GM21576 (cell line): ENCODE measurements around the gene TIPARP.

Experiments
- ATAC-seq: cut with Tn5 transposase; IDR thresholded peaks from one replicate; pipeline ENCODE4 v1.9.1; 2021; ENCODE audit warnings: mild to moderate bottlenecking, moderate library complexity; ENCODE audit not compliant: unreplicated experiment

Gene TIPARP, protein sequence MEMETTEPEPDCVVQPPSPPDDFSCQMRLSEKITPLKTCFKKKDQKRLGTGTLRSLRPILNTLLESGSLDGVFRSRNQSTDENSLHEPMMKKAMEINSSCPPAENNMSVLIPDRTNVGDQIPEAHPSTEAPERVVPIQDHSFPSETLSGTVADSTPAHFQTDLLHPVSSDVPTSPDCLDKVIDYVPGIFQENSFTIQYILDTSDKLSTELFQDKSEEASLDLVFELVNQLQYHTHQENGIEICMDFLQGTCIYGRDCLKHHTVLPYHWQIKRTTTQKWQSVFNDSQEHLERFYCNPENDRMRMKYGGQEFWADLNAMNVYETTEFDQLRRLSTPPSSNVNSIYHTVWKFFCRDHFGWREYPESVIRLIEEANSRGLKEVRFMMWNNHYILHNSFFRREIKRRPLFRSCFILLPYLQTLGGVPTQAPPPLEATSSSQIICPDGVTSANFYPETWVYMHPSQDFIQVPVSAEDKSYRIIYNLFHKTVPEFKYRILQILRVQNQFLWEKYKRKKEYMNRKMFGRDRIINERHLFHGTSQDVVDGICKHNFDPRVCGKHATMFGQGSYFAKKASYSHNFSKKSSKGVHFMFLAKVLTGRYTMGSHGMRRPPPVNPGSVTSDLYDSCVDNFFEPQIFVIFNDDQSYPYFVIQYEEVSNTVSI

DNA sequence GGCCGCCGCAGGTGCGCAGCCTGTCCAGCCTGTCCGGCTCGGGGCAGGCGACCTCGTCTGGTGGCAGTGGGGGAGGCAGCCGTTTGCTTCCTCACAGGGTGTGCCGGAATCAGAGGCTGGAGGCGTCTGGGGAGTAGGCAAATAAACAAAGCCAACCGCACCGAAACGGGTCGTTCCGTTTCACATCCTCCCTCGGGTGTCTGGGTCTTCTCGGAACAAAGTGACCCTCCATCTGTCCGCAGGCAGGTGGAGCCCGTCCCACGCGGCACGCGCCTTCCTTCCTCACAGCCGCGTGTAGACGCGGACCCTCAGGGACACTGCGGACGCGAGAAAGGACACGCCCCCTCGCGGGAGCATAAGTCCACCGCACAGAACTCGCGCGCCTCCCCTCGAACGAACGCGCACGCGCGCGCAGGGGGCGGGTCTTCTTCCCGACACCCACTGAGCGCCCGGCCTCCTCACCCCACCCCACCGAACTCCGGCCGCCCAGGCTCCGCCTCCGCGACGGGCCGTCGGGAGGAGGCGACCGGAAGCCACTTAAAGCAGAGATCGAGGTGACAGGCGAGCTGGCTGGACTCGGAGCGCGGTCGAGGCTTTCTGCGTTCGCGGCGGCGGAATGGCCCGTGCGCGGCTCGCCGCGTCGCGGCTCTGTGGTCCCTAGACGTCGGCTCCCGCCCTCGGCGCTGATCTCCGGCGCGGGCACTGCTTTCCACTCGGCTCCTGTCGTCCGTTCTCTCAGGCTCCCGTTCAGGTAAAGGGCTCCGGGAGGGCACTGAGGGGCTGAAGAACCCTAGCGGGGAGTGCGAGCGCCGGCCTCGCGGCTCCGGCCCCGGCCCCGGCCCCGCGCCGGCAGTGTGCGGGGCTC is at the start of gene TIPARP:
Gene TIPARP, plus strand, starts transcription at position 545 of the 865 bp plus-strand sequence. CDS start 3,108 bp downstream, outside the sequence.
- ATAC-seq = peak; percentile 84

DNA sequence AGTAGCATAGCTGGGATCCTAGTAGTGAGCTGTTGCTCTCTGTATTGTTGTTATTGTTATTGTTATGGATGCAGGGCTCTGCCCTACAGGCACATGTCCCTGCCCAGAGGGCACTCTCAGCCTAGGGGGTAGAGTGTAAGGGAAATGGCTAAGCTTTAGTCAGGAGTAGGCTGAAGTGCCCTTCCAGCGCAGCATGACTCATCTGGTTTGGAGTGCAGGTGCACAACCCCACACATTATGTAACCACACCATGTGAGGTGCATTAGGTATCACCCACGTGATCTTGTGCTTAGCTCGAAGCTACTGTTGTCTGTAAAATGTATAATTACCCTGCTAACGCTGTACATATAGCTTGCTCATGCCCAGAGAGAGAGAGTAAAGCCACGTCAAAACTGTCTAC is 48.3 kb upstream of the TIPARP start:
- ATAC-seq = no peak

DNA sequence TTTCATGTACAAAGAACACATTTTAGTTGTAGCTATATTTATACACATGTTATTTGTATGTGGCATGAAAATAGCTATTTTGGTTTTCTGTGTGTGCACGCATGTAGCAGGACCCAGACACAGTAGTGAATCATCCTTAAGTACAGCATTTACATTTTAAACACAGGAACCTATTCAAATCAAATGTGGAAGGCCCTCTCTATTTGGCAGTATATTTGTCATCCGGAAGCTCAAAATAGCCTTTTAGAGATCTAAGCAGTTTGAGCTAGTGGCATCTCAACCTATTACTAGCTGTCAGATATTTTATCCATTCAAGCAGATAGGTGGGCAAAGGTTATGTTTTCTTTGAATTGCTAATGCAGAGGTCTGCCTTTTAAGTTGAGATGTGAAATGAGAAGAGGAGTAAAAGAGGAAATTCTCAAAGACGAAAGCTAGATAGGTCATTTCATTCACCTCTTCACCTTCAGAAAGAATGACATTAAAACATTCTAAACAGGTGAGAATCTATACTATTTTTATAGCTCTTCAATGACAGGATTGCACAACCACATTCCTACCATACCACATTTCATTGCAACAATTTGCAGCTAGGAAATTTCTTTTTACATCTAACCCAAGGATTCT is 46.3 kb upstream of the TIPARP start:
- ATAC-seq = no peak

DNA sequence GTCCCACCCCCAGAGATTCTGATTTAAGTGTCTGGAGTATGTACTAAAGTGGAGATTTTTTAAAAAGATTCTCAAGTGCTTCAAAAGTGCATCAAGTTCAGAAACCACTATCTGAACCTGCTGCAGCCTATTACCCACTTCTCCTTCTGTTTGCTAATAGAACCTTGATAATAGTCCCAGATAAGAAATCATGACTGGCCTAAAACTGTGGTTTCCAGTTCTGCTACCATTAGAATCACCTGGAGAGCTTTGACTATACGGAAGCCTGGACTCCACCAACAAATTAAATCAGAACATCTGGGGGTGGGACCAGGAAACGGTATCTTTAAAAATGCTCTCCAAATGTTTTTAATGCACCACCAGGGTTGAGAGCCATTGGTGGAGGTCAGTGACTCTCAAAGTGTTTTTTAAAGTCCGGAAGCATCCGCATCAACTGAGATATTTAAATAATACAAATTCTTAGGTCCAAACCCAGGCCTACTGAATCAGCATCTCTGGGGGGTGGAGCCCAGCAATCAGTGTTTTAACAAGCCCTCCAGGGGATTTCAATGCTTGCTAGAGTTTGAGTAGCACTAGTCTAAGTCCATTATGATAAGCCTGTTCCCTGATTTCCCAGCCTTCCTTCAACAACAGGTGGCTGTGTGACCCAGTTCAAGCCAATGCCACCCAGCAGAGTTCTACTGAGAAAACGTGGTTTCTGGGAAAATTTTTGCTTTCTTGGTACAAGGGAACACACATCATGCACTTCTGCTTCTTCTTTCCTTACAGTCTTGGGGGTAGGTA is 45.4 kb upstream of the TIPARP start:
- no peak for ATAC-seq

DNA sequence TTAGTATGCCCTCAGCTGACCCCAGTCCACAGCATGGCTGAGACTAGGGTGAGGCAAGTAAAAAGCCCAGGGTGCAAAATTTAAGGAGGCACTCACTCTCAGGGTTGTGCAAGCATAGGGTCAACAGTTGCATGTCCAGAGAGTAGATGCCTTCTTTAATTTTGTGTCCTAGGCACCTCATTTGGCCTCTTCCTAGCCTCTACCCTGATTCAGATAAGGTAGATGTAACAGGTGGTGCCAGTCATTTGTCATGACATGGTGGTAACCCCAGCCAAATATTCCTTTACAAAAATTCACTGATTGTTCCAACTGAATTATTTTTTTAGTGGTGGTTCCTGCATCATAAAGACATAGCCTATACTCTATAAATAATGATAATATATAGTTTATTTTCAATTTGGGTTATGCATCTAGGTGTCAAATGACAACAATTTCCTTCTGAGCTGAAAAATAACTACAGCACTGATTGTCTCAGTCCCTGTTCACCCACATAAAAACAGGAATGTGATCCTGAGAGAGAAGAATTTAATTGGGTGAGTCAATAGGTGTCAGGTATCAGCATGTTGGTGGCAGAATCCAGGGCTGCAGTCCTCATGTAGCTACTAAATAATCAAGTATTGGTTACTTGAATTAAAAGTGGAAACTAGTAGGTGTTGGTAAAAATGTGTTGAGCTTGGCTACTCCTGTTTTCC is 44.2 kb upstream of the TIPARP start:
- ATAC-seq = no peak

DNA sequence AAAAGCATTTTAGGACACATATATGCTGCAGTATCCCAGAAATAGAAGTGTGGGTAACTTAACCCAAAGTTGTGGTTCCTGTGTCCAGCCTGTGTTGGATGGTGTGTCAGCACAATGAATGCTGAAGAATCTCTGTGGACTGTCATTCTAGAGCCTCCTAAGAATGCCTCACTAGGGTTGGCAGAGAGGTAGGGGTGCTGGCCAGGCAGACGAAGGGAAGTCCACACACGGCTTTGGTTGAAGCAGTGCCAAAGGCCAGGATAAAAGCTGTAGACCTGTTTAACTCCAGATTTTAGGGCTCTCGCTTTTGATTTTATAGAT is 43.7 kb upstream of the TIPARP start:
- ATAC-seq = no peak

DNA sequence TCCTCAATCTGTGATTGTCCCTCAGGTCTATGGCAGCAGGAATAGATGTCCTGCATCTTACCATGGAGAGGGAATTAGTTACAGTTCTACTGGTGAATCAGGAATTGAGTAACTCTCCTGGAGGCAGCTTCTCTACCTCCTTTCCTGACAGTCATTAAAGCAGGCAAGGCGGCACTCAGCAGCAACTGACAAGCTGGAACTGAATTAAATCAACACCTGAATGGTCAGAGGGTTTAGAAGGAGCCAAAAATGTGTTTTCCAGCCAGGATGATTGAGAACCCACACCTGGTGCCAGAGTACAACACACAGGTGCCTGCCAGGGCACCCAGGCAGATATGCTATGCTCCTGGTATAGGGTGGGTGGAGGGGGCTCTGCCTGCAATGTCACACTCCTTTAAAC is 43.1 kb upstream of the TIPARP start:
- ATAC-seq = no peak

DNA sequence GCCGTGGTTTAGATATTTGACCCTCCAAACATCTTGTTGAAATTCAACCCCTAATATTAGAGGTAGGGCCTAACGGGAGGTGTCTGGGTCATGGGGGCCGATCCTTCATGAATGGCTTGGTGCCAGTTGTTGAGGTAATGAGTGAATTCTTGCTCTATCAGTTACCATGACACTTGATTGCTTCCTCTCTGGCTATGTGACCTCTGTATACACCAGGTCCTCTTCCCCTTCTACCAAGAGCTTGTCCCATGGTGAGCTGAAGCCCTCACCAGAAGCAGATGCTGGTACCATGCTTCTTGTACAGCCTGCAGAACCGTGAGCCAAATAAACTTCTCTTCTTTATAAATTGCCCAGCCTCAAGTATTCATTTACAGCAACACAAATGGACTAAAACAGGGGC is 41.8 kb upstream of the TIPARP start:
- no peak for ATAC-seq

DNA sequence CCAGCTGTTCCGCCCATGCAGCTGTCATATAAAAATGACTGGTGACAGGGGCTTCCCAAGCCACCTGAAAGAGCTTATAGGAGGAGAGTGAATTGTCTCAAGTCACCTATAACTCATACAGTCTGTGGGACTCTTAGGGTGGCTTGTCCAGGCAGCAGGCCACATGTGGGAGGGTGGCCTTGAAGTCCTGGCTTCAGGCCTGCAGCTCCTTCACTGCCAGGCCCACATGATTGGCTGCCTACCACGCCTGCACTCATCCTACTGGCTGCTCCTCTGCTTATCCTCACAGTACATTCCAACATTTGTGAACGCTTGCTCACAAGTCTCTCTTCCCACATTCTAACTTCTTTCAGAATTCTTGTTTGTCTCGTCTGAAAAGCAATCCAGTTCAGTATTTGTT is 41.1 kb upstream of the TIPARP start:
- ATAC-seq = no peak

DNA sequence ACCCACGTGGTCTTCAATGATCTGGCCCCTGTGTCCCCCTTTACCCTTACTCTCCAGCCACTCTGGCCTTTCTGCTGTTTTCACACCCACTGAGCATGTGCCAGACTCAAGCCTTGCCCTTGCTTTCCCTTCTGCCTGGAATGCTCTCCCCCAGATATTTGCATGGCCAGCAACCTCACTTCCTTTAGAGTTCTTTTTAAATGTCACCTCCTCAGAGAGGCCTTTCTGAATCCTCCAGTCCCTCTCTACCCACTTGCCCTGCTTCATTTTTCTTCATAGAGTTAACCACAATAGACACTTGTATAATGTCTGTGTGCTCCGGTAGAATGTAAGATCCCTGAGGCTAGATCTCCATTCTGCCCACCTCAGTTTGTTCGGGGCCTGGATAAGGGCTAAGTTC is 39.4 kb upstream of the TIPARP start:
- ATAC-seq = no peak

DNA sequence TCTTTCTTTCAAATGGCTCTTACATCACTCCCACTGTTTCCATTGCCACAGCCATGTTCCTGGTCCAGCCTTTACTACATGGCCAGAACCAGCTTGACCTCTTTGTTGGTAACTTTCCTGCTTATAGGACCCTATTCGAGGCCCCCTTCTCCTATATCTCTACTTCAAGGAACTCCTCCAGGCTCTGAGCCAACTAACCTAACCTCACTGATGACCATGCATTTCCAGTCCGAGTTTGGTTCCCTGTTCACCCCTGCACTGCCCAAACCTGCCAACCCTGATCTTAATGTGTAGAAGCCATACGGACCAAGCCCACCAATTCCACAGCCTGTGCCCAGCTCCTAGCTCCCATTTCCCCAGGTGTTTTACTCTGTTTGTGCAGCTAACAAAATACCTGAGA is 38.4 kb upstream of the TIPARP start:
- ATAC-seq = no peak

DNA sequence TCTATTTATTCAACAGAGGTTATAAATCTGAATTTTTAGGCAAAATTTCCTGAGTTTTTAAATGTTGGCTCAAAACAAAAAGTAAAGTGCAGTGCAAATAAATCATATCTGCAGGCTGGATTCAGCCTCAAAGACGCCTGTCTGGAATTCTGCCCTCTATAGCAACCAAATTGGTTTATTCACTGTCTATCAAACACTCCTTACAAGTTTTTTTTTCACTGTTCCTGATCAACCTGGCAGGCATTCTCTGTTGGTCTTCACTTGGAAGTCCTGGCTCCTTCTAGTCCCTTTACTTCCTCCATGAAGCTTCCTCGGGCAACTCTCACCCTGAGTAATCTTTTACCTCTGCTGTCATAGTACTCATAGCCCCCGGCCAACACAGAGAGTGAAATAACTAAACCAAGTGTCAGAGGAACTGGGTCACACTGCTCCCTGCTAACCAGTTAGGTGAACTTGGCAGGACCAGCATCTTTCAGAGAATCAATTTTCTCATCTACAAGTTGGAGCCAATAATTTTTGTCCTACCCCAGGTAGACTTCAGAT is 36.8 kb upstream of the TIPARP start:
- no peak for ATAC-seq

DNA sequence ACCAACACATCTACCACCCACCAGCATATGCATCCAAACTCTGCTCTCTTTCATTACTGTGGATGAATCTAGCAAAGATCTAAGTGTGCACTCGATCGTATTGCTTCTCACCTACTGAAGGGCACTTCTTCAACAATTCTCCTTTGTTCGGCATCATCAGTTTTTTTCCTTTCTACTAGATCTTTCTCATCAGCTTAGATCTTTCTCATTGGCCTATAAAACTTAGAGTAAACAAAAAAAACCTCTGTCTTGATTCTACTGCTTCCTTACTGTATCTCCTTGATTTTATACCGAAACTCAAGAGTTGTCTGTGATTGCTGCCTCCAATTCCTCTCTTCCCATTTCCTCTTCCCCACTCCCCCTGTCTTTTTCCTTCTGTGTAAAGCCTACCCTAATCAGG is 36.1 kb upstream of the TIPARP start:
- ATAC-seq = no peak

DNA sequence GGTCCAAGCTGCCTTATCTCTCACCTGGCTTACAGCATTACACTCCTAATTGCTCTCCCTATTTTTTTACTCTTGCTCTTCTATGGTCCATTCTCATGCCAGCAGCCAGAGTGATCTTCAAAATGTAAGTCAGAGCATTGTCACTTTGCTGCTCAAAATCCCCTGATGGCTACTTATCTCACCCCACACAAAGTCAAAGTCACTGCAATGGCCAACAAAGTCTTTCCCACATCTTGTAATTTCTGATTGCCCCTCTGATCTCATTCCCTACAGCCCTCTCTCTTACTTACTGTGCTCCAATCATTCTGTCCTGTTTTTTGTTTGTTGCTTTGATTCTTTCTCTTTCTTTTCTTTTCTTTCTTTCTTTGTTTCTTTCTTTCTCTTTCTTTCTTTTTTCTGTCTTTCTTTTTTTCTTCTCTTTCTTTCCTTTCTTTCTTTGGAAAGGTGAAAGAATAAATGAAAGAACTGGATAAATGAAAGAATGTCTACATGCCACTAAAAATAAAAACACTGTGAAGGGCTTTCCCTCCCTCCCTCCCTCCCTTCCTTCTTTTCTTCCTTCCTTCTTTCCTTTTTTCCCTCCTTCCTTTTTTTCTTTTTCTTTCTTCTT is 34.9 kb upstream of the TIPARP start:
- ATAC-seq = no peak

DNA sequence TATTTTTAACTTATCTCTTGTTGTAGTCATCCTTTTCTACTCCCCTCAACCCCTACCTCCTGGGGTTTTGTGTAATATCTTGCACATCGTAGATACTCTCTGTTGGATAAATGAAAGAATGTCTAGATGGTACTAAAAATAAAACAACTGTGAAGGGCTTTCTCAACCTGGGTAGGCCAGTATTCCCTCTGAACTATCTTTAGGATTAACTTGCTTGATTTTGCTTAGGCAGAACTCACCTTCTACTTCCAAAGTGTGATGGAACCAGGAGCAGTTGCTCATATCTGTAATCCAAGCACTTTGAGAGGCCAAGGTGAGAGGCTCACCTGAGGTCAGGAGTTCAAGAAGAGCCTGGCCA is 32.8 kb upstream of the TIPARP start:
- no peak for ATAC-seq

DNA sequence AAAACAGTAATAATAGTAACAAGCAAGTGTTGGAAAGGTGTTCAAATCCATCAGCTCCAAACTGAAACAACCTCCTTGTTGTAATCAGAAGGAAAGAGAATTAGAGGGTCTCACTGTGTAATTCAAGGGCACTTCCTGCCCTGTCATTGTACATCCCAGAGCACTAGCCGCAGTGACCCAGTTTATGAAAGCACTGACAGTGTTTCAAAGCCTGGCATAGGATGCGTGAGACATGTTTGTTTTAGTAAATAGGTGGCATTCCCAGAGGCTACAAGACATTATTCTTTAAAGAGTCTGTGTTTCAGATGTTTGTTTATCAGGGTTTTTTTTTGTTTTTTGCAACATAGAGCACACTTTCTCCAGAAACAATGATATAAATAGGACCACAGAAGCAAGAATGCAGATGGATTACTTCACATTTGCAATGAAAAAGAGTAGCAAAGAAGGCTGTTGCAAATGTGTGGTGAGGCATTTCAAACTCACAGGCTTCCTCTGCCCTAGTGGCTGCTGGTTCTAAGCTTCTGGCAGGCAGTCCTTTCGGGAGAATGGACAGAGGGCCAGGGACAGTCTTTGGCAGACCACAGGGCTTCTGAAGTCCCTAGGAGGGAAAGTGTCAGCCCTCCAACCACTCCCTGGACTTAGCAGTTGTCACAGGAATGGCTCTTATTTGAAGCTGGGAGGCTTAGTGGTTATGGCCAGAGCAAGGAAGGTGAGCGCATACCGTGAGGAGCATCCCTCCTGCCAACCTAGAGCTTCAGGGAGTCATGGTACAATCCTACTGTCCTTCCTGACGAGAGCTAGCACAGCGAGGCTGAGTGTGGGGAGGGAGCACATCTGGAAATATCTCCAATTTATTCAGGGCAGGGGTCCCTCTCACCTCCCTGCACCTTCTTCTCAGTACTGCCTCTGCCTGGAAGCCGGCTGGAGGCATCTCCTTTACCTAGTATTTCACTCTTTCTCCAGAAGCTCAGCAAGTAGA is 31.4 kb upstream of the TIPARP start:
- ATAC-seq = no peak

DNA sequence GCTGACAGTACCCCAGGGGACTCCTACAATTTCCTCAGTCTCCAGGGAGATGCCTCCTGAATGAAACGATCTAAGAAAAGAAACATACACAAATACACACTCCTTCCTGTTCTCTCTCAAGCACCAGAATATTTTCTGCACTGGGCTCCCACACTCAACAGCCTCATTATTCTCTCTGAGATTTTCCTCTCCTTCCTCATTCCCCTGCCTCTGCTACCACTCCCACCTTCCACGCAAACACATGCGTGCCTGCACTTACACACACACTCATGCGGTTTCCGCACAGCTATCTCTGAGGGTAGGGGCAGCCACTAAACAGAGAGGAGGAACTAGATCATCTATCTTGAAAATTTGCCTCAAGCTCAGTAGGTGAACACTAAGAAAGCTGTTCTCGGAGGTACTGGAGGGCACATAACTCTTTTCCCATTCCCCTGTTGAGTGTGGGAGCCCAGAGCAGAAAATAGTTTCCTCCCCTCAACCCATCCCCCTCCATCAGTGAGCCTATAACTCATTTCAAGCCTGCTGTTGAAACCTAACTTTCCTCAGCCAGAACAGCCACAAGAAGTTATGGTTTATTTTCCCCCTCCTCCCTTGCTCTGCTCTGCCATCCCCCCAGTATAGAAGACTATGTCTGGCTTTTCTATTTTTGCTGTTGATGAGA is 30.5 kb upstream of the TIPARP start:
- ATAC-seq = peak; percentile 89

DNA sequence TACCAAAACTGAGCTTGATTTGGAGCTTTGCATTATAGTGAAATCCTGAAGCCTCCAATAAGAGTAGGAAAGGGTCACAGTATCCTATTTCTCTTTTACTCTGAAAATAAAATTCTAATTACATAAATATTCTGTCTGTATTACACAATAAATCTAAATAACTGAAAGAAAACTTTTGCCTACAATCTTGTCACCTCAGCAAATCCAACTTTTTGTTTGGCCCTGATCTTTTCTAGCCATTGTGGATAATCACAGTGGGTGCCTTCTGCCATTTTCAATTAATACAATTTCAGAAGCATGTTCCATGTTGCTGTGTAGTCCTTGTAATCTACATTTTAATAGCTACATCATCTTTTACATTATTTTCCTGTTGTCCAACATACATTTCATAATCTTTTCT is 29.4 kb upstream of the TIPARP start:
- ATAC-seq = no peak
